ENCODE results near the gene LDB1. TPM values are rescaled to one million over a fixed set of nuclear protein-coding genes. Genes with fewer than 3 reads are reported as not detected.

LDB1 gene
- total RNA-seq, 2 donors from 2014 or later: 49.3 to 49.8 TPM

DNA sequence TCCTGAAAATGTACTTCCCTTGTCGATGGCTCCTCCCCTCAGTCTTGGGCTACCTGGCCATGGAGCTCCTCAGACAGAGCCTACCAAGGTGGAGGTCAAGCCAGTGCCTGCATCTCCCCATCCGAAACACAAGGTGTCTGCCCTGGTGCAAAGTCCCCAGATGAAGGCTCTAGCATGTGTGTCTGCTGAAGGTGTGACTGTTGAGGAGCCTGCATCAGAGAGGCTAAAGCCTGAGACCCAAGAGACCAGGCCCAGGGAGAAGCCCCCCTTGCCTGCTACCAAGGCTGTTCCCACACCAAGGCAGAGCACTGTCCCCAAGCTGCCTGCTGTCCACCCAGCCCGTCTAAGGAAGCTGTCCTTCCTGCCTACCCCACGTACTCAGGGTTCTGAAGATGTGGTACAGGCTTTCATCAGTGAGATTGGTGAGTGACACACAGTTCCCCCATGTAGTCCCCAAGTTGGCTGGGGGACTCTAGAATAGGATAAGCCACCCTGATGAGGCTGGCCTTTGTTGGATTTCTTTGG lies 21.5 kb upstream of the LDB1 start:
- Histone ChIP-seq H3K27ac (no peak overlapping the region), H3K4me3 (no peak overlapping the region), H3K4me1 (ENCODE audit: control insufficient read depth in 1 of 2, low read depth in 2 of 2) (no peaks in the 10 kb centered on the region), H3K36me3 (peaks cover 67% of the 10 kb centered on the region), H3K27me3 (replicated peaks; ENCODE audit: insufficient read depth) (no peaks in the 10 kb centered on the region), H3K9me3 (no peaks in the 10 kb centered on the region)
- TF ChIP-seq, protein P1, sequence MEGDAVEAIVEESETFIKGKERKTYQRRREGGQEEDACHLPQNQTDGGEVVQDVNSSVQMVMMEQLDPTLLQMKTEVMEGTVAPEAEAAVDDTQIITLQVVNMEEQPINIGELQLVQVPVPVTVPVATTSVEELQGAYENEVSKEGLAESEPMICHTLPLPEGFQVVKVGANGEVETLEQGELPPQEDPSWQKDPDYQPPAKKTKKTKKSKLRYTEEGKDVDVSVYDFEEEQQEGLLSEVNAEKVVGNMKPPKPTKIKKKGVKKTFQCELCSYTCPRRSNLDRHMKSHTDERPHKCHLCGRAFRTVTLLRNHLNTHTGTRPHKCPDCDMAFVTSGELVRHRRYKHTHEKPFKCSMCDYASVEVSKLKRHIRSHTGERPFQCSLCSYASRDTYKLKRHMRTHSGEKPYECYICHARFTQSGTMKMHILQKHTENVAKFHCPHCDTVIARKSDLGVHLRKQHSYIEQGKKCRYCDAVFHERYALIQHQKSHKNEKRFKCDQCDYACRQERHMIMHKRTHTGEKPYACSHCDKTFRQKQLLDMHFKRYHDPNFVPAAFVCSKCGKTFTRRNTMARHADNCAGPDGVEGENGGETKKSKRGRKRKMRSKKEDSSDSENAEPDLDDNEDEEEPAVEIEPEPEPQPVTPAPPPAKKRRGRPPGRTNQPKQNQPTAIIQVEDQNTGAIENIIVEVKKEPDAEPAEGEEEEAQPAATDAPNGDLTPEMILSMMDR (IDR thresholded peaks at IDR 0.05): no peak
- ATAC-seq (ENCODE audit: insufficient number of reproducible peaks, low FRiP score, low read depth) (no peak), DNase-seq (ENCODE audit: low spot score) (no peak)

DNA sequence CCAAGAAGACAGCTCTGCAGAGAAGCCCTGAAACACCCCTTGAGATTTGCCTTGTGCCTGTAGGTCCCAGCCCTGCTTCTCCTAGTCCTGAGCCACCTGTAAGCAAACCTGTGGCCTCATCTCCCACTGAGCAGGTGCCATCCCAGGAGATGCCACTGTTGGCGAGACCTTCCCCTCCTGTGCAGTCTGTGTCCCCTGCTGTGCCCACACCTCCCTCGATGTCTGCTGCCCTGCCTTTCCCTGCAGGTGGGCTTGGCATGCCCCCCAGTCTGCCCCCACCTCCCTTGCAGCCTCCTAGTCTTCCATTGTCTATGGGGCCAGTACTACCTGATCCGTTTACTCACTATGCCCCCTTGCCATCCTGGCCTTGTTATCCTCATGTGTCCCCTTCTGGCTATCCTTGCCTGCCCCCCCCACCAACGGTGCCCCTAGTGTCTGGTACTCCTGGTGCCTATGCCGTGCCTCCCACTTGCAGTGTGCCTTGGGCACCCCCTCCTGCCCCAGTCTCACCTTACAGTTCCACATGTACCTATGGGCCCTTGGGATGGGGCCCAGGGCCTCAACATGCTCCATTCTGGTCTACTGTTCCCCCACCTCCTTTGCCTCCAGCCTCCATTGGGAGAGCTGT lies 20.9 kb upstream of the LDB1 start:
- Histone ChIP-seq H3K4me1 (ENCODE audit: control insufficient read depth in 1 of 2, low read depth in 2 of 2) (peaks cover 0 to 3% of the 10 kb centered on the region in 2 donors), H3K27ac (no peak overlapping the region), H3K9me3 (no peaks in the 10 kb centered on the region), H3K36me3 (peaks cover 67% of the 10 kb centered on the region), H3K4me3 (no peak overlapping the region), H3K27me3 (replicated peaks; ENCODE audit: insufficient read depth) (no peaks in the 10 kb centered on the region)
- ATAC-seq (ENCODE audit: insufficient number of reproducible peaks, low FRiP score, low read depth): no peak
- no peak for DNase-seq (ENCODE audit: low spot score)
- TF ChIP-seq, protein P1 (IDR thresholded peaks at IDR 0.05): no peak

DNA sequence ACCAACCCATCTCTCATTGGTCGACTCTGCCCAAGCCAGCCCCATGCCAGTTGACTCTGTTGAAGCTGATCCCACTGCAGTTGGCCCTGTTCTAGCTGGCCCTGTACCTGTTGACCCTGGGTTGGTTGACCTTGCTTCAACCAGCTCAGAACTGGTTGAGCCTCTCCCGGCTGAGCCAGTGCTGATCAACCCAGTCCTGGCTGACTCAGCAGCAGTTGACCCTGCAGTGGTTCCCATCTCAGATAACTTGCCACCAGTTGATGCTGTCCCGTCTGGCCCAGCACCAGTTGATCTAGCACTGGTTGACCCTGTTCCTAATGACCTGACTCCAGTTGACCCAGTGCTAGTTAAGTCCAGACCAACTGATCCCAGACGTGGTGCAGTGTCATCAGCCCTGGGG lies 20.1 kb upstream of the LDB1 start:
- Histone ChIP-seq H3K36me3 (peaks cover 67% of the 10 kb centered on the region), H3K4me3 (no peak overlapping the region), H3K4me1 (ENCODE audit: control insufficient read depth in 1 of 2, low read depth in 2 of 2) (peaks cover 0 to 11% of the 10 kb centered on the region in 2 donors), H3K27ac (no peak overlapping the region), H3K27me3 (replicated peaks; ENCODE audit: insufficient read depth) (no peaks in the 10 kb centered on the region), H3K9me3 (no peaks in the 10 kb centered on the region)
- DNase-seq (ENCODE audit: low spot score): no peak
- TF ChIP-seq, protein P1 (IDR thresholded peaks at IDR 0.05): no peak
- ATAC-seq (ENCODE audit: insufficient number of reproducible peaks, low FRiP score, low read depth): no peak

DNA sequence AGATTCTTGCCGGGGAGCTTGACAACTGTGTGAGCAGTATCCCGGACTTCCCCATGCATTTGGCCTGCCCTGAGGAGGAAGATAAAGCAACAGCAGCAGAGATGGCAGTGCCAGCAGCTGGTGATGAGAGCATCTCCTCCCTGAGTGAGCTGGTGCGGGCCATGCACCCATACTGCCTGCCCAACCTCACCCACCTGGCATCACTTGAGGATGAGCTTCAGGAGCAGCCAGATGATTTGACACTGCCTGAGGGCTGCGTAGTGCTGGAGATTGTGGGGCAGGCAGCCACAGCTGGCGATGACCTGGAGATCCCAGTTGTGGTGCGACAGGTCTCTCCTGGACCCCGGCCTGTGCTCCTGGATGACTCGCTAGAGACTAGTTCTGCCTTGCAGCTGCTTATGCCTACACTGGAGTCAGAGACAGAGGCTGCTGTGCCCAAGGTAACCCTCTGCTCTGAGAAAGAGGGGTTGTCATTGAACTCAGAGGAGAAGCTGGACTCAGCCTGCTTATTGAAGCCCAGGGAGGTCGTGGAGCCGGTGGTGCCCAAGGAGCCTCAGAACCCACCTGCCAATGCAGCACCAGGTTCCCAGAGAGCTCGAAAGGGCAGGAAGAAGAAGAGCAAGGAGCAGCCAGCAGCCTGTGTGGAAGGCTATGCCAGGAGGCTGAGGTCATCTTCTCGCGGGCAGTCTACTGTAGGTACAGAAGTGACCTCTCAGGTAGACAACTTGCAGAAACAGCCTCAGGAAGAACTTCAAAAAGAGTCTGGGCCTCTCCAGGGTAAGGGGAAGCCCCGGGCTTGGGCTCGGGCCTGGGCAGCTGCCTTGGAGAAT lies 19.3 kb upstream of the LDB1 start:
- H3K27ac ChIP-seq: no peak overlapping the region
- no peaks in the 10 kb centered on the region for H3K9me3 ChIP-seq
- H3K4me1 ChIP-seq (ENCODE audit: control insufficient read depth in 1 of 2, low read depth in 2 of 2): peaks cover 4 to 18% of the 10 kb centered on the region in 2 donors
- H3K36me3 ChIP-seq: peaks cover 60% of the 10 kb centered on the region
- DNase-seq (ENCODE audit: low spot score) (no peak), ATAC-seq (ENCODE audit: insufficient number of reproducible peaks, low FRiP score, low read depth) (no peak)
- TF ChIP-seq, protein P1 (IDR thresholded peaks at IDR 0.05): no peak
- H3K27me3 ChIP-seq (replicated peaks; ENCODE audit: insufficient read depth): no peaks in the 10 kb centered on the region
- no peak overlapping the region for H3K4me3 ChIP-seq

DNA sequence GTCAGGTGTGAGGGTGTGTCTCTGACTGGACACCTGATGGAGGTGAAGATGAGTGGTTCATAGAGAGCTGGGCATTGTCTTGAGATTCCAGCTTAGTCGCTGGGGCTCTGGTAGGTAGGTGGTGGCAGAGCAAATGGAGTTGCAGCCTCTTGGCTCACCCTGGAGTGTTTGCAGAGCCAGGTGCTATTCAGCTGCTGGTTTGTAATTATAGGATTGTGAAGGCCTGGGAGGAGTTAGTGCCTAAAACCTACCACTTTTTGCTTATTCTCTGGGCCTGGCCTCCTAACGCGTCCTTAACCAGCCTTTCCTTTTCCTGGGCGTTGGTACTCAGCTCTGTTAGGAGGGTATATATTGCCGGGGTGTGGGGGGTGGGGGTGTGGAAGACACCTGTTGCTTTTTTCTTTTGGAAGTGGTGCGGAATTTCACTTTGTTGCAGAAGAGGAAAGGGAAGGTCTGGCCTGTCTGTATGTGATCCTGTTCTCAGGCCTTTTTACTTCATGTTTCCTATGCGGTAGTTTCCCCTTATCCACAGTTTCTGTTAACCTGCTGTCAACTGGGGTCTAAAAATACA lies 15.9 kb upstream of the LDB1 start:
- peaks cover 9 to 26% of the 10 kb centered on the region in 2 donors for H3K4me1 ChIP-seq (ENCODE audit: control insufficient read depth in 1 of 2, low read depth in 2 of 2)
- DNase-seq (ENCODE audit: low spot score) (no peak), ATAC-seq (ENCODE audit: insufficient number of reproducible peaks, low FRiP score, low read depth) (no peak)
- TF ChIP-seq, protein P1 (IDR thresholded peaks at IDR 0.05): no peak
- no peaks in the 10 kb centered on the region for H3K9me3 ChIP-seq
- H3K27ac ChIP-seq: no peak overlapping the region
- H3K36me3 ChIP-seq: peaks cover 35% of the 10 kb centered on the region
- H3K27me3 ChIP-seq (replicated peaks; ENCODE audit: insufficient read depth): no peaks in the 10 kb centered on the region
- H3K4me3 ChIP-seq: no peak overlapping the region
